Activated T-cell treated with anti-CD3 and anti-CD28 coated beads, Interleukin-2, amount 50 U/mL, for 1 hour (primary cell): ENCODE results near the gene STAT3.
A peak's percentile ranks its signal among the peaks of the same experiment; 100 is the strongest.
"Not testable (repeated sequence)": the region's sequence is repeated elsewhere in the genome, so short reads cannot be mapped to it uniquely, and the experiment has no call there.

Experiments
- DNase-seq: peaks from one replicate; pipeline ENCODE4 v3.0.0-alpha.2; 2020

STAT3 gene

DNA sequence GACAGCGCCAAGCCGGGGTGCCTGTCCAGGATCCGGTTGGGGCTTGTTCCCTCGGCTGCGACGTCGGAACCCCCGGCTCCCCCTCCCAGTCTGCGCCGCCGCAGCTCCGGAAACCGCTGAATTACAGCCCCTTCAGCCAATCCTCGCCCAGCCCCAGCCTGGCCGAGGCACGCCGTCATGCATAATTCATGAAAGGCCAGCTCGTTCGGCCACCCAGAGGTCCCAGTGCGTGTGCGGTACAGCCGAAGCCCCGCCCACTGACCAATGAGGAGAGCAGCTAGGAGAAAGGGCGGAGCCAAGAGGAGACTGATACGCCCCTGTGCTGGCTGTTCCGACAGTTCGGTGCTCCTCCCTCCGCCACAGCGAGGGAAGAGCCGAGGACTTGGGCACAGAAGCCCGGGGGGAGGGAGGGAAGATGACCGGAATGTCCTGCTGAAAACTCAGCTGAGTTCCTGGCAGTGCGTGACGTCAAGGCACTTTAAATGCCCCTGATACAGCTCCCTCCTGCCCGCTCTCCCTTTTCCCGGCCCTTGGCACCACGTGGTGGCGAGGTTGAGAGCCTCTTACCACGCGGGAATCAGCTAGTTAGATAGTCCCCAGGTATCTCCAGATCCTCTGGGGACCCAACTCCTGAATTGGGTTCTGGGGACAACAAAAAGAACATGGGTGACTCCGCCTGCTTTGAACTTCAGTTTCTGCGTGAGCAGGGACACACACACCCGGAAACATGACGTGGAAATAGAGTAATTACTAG, at the start of gene STAT3:
Gene STAT3 (minus strand): TSS at position 62 of the 754 bp plus-strand sequence. CDS start 39,926 bp downstream, outside the sequence.
- peak; percentile 100 for DNase-seq

DNA sequence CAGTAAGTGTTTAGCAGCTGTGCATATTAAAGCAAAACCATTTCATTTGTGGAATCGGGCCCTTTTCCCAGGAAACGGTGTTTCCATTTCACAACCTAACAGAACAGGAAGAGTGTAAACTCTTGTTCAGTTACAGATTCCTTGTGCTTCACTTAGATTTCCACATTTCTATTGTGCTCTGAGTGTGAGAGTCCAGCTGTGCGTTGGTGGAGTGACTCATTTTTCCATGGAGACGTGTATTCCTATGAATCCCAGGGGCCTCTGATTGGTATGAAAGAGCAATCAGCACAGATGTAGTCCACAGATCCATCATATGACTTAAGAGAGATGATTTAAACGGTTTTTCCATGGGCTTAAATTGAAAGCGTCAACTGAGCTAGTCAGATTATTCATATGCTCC, 48.1 kb upstream of the STAT3 start:
- no peak for DNase-seq

DNA sequence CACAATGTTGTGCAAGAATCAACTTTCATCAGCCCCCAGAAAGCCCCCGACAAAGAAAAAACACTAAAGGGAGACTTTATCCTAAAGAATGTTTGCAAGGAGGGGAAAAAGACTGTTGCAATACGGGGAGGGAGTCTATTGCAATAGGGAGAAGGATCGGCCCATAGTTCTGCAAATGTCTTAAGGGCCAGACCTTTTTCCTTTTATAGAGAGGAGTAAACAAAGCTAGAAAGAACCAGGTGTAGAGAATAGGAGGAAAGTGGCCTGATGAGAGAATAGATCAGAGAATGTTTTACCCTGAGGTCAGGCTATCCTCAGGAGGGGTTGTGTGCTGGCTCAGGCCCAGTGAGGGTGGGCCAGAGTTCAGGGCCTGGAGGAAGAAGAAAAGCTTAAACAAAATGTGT, 43.5 kb upstream of the STAT3 start:
- no peak for DNase-seq

GRCh38 chr17:42429726-42430447, 41.6 kb upstream of the STAT3 start:
- DNase-seq = no peak

- no peak for DNase-seq
These were observed 40.1 kb upstream of the STAT3 start for GRCh38 chr17:42428141-42428944.

DNA sequence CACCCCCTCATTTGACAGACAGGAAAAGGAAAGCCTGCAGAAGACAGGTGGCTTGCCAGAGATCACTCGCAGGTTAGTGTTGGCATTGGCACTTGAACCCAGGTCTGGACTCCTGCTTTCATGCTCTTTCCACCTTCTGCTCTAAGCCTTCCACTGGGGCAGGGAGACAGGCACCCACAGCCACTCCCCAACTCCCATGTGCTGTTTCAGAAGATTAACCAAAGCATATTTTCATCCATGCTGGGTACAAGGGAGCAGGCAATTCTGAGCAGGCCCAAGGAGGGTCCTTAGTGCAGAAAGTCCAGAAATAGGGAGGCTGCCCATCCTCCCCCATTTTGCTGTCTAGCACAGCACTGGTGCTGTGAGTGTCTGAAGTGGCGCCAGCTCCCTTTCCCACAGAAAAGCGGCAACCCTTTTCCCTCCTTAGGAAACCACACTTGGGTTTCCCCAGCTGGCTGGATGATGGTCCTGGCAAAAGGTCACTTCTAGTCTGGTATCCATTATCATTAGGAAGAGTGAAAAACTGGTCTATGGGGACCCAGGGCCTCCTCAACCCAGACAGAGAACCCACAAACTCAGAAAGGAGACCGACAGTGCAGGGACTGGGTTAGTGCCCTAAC, 36.9 kb upstream of the STAT3 start:
- no peak for DNase-seq

- DNase-seq = no peak
These were observed 35.5 kb upstream of the STAT3 start for GRCh38 chr17:42423766-42424165.

DNA sequence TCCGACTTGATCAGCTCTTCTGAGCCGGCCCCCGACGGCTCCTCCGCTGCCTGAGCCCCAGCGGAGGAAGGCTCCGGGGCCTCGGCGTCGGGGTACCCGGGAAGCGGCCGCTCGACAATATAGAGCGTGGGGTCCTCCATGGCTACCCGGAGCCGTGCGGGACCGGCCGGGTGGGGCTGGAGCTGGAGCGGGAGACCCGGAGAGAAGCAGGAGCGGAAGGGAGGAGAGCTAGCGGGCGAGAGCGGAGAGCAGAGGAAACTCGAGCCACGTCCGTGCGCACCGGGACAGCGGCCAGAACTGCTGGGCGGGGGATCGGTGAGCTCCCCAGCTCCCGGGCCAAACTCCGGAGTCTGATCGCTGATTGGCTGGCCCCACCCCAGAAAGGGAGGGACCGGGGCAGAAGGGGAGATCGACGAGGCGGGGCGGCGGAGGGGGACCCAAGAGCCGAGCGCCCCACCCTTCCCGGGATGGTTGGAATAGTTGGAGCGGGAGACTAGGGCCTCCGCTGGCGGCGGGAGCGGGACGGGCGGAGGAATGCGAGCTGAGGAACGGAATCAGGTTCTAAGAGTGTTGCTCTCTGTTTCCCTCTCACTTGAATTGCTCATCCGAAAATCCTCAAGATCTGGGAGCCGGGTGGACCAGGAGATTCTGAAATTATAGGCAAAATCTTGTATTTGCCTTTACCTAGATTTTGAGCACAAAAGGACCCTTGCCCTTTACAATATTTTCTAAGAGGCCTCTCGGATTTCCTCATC, 34.9 kb upstream of the STAT3 start, which contains the start of gene CAVIN1:
Gene CAVIN1 (minus strand): TSS at position 299 of the 755 bp plus-strand sequence. CDS start 159 bp downstream, at position 140.
- DNase-seq = peak; percentile 37

- DNase-seq = peak; percentile 54
These were observed 34.2 kb upstream of the STAT3 start for GRCh38 chr17:42422412-42422957.

DNA sequence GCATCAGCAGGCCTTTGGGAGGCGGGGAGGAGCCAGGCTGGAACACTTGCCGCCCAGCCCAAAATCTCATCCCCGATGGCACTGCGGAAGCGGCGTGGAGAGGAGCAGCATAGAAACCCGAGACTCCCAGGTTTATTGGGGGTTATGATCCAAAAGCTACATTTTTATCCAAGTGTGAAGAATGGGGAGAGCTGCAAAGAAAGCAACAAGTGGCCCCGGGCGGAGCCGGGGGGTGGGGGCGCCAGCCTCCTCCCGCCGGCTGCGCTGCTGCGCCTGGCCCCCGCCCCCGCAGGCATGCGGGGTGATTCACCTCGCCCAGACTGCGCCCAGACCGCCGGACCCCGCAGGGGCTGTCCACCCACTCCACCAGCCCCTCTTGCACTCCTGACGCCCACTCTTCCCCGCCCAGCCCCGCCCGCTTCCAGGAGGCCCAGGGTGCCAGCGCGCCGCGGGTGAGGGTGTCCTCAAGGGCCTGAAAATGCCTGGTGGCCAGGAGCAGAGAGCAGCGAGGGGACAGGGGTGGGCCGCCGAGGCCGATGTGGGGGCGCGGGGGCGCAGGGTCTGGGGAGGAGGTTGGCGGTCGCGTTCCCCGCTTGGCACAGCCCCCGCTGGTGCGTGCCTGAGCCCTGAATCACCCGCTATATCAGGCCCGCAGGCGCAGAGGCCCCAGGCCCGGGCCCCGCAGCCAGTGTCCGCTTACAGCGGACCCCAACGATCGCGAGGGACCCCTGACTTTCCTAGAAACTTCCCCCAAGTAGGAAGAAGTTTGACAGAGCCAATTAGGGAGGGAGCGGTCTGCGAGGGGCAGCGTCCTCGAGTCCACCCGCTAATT, 33.5 kb upstream of the STAT3 start:
- peak; percentile 32 for DNase-seq

- no peak for DNase-seq
These were observed 32.9 kb upstream of the STAT3 start for GRCh38 chr17:42421136-42421506.

DNA sequence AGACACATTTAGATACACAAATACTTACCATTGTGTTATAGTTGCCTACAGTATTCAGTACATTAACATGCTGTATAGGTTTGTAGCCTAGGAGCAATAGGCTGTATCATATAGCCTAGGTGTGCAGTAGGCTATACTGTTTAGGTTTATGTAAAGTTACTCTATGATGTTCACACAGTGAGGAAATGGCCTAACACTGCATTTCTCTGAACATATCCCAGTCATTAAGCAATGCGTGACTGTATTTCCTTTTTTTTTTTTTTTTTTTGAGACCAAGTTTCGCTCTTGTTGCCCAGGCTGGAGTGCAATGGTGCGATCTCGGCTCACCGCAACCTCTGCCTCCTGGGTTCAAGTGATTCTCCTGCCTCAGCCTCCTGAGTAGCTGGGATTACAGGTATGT, 29.7 kb upstream of the STAT3 start:
- DNase-seq = not testable (repeated sequence)

GRCh38 chr17:42414704-42415409, 26.6 kb upstream of the STAT3 start:
- peak; percentile 50 for DNase-seq

- no peak for DNase-seq
These were observed 25.3 kb upstream of the STAT3 start for GRCh38 chr17:42413464-42414040.

GRCh38 chr17:42411905-42412679, 23.9 kb upstream of the STAT3 start:
- no peak for DNase-seq

DNA sequence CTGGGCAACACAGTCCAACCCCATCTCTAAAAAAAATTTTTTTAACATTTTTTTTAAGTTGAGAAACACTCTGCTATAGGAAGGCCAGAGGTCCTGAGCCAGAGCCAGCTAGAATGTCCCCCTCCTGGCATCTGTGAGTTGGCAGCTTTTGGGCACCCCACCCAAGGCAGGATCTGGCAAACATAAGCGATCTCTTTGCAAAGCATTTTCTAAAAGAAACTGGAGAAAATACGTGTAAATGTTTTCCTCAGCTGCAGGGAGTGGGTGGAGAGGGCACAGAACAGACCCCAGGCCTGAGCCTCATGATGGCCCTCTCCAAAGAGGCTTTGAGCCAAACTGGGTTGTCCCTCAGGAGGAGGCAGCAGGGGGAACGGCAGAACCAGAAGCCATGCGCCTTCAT, 23.1 kb upstream of the STAT3 start:
- no peak for DNase-seq

GRCh38 chr17:42410319-42410685, 22.1 kb upstream of the STAT3 start:
- no peak for DNase-seq

- no peak for DNase-seq
These were observed 21.5 kb upstream of the STAT3 start for GRCh38 chr17:42409523-42410318.
